ENCODE results near the gene COL13A1. TPM values are rescaled to one million over a fixed set of nuclear protein-coding genes. Genes with fewer than 3 reads are reported as not detected.

COL13A1 gene
- total and polyA plus RNA-seq, 2 of the 8 experiments (the other 6 are each of a cell fraction or from before 2014, with no cell fraction given) = 2.6 to 5.2 TPM

DNA sequence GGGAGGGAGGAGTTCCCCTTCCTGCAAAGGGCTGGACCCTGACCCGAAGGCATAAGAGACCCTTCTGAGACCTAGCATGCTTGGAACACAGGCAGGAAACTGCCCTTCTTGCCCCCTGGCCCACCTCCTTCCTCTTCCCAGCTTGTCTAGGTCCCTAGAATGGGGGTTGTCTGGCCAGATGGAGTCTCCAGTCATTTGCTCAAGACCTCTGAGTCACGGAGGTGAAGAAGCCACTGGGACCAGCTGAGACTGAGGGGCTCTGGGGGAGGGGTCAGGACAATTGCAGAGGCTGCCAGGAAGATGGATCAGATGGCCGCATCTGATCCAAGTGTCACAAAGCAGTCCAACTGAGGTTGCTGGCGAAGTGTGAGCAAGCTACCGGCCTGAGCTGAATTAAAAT, 46.2 kb downstream of the COL13A1 start (continued):
- TF ChIP-seq, protein P1, sequence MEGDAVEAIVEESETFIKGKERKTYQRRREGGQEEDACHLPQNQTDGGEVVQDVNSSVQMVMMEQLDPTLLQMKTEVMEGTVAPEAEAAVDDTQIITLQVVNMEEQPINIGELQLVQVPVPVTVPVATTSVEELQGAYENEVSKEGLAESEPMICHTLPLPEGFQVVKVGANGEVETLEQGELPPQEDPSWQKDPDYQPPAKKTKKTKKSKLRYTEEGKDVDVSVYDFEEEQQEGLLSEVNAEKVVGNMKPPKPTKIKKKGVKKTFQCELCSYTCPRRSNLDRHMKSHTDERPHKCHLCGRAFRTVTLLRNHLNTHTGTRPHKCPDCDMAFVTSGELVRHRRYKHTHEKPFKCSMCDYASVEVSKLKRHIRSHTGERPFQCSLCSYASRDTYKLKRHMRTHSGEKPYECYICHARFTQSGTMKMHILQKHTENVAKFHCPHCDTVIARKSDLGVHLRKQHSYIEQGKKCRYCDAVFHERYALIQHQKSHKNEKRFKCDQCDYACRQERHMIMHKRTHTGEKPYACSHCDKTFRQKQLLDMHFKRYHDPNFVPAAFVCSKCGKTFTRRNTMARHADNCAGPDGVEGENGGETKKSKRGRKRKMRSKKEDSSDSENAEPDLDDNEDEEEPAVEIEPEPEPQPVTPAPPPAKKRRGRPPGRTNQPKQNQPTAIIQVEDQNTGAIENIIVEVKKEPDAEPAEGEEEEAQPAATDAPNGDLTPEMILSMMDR (IDR thresholded peaks at IDR 0.05; ENCODE audit: control extremely low read depth in 1 of 3, insufficient read depth in 1 of 3, low read depth in 1 of 3, low read length in 3 of 3) = no peak
- no peak for TF ChIP-seq ASH2L (IDR thresholded peaks at IDR 0.05; ENCODE audit: low read length)
- no peak for TF ChIP-seq CTBP2 (IDR thresholded peaks at IDR 0.05; ENCODE audit: borderline replicate concordance, insufficient read depth, insufficient read length, low read length)
- no peak for TF ChIP-seq SAP30 (IDR thresholded peaks at IDR 0.05; ENCODE audit: insufficient read depth, insufficient replicate concordance, low read length)

Data from H1 (cell line).